GF-D8 (cell line): ENCODE measurements around the gene NR2F2.

Experiments
- DNase-seq: peaks from one replicate; lab custom pipeline; 2025; lab: John Stamatoyannopoulos, UW

Gene NR2F2

DNA sequence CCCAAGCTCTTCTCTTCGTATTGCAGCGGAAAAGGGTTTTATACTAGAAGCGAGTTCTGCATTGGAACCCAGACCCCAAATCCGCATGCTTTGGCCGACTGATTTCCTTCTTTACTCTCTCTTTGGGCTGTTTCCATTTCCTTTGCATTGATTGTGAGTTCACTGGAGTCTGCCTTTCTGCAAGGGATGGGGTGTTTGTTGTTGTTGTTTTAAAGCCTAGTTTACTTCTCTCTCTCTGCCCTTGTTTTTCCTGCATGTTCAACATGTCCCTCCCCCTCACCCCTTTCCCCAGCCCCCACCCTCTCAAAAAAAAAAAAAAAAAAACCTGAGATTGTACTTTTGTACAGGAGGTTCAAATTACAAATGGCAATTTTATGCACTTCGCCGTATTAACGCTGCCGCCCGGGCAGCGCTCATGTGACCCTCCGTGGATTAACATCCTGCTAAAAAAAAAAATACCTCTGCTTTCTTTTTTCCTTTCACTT, 2.2 kb downstream of the NR2F2 start:
- no peak for DNase-seq

DNA sequence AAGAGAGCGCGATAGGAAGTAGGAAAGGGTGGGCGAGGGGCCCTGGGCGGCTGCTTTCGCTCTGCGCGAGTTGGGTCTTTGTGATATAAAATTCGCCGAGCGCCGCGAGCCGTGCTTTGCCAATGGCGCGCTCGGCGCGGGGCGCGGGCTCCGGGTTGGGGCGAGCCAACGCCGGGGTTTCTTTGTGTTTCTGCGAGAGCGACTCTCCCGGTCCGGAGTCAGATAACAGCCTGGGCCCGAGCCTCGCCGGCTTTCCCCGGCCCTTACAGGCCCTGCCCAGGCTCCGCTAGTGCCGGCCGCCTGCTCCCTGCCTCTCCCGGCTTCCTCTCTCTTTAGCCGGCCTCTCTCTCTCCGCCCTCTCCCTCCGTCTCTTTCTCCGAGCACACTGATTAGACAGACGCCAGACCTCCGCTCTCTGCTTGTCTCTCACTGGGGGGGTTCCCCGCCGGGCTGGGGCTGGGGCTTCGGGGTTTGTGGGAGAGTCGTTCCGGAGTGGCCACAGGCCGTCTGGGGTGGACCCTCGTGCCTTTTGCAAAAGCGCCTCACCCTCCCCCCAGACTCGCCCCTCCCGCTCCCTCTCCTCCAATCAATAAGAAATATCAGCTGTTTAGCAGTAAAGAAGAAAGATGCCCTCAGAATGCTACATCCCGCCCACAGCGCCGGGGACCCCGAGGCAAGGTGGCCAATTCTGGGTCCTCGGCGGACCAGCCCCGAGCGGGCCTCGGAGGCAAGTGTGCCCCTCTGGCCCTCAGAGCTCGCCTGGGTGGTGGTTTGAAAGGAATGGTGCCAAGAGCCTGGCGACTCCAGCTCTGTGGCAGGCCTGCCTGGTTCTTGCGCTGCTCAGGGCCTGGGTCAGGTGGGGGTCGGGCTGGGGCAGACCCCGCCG, 2.9 kb downstream of the NR2F2 start:
- DNase-seq: no peak

- DNase-seq: no peak
Observed at GRCh38 chr15:96334017-96334704, 3.7 kb downstream of the NR2F2 start.

- DNase-seq: no peak
Observed at GRCh38 chr15:96334705-96335410, 4.4 kb downstream of the NR2F2 start.

GRCh38 chr15:96335411-96336024, 5.0 kb downstream of the NR2F2 start:
- no peak for DNase-seq

- no peak for DNase-seq
Observed at GRCh38 chr15:96336108-96336595, 5.7 kb downstream of the NR2F2 start.

- no peak for DNase-seq
Observed at GRCh38 chr15:96336596-96337364, 6.3 kb downstream of the NR2F2 start.

DNA sequence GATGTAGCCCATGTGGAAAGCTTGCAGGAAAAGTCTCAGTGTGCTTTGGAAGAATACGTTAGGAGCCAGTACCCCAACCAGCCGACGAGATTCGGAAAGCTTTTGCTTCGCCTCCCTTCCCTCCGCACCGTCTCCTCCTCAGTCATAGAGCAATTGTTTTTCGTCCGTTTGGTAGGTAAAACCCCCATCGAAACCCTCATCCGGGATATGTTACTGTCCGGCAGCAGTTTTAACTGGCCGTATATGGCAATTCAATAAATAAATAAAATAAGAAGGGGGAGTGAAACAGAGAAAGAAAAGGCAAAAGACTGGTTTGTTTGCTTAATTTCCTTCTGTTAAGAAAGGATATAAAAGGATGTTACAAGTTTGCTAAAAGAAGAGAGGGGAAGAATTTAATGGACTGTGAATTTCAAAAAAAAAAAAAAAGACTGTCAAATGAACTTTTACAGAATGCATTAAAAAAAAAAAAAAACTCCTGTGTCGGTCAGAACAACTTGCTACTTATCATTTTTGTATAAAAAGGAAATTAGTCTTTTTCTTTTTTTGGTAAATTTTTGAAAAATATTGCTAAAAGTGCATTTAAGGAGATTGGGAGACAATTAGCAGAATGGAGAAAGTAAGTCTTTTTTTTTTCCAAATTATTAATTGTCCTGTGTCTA, 7.0 kb downstream of the NR2F2 start:
- no peak for DNase-seq

GRCh38 chr15:96338074-96338765, 7.7 kb downstream of the NR2F2 start:
- no peak for DNase-seq

GRCh38 chr15:96338766-96339618, 8.5 kb downstream of the NR2F2 start:
- no peak for DNase-seq

DNA sequence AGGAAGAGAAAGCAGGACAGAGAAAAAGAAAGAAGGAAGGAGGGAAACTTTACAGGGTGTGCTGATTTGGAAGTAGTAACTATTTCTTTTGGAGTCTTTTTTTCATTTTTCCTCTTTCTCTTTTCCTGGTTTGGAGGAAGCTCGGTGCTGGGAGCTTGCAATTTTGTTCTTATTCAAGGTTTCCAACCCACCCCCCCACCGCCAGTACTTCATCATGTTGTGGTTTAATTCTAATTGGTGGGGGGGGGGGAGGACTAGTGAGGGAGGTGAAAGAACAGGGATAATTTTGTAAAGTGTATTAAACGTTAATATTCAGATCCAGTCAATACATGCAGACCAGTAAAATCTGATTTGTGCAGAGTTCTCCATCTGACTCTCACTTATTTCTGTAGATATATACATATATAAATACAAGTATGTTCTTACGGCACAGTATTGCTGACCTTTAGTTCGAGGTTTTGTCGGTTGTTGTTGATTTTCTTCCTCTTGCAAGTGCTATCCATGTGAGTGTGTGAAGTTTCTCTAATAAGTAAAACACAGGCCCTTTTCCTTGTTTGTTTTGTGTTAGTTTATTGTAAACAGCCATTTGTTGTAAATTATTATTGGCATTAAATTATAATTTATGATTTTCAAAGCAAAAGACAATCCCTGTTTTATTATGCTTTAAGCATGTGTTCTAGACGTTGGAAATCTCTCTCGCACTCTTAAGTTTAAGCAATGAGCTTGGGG, 9.3 kb downstream of the NR2F2 start:
- DNase-seq: no peak

GRCh38 chr15:96340348-96340597, 9.8 kb downstream of the NR2F2 start:
- DNase-seq: no peak

DNA sequence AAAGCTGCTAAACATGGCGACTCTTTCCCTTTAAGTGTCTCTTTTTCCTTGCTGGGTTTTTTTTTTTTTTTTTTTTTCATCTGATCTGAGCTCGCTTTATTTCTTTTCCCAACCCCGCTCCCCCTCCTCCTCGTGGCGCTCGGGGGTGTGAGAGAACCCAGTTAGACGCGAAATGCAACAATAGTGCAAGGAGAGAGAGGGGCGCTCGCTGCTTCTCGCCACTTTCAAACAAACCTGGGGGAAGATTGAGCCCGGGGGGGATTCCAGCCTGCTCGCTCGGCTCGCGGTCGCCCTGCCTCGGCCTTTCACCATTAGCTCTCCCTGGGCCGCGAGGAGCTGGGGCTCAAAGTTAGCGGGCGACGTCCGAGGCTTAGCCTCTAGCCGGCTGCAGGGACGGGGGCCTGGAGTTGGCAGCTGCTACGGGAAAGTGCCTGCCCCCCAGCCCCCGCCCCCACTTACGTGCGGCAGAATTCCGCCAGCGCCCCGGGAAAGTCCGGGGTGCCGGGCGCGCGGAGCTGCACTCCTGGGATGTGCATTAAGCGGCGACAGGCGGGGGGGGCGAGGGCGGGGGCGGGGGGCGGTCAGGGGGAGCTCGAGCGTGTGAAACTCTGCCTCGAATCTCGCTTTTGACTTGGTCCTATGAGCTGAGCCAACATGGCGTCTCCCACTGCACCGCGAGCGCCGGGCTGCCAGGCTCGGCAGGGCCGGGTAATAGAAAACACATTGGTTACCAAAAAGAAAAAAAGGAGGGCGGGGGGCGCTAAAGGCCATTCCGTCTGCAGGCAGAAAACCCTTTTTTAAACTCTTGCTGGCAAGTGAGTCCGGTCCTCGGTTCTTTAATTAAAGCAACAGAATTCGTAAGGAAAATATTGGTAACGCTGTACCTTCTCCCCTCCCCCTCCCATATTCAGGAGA, 10.4 kb downstream of the NR2F2 start:
- no peak for DNase-seq

DNA sequence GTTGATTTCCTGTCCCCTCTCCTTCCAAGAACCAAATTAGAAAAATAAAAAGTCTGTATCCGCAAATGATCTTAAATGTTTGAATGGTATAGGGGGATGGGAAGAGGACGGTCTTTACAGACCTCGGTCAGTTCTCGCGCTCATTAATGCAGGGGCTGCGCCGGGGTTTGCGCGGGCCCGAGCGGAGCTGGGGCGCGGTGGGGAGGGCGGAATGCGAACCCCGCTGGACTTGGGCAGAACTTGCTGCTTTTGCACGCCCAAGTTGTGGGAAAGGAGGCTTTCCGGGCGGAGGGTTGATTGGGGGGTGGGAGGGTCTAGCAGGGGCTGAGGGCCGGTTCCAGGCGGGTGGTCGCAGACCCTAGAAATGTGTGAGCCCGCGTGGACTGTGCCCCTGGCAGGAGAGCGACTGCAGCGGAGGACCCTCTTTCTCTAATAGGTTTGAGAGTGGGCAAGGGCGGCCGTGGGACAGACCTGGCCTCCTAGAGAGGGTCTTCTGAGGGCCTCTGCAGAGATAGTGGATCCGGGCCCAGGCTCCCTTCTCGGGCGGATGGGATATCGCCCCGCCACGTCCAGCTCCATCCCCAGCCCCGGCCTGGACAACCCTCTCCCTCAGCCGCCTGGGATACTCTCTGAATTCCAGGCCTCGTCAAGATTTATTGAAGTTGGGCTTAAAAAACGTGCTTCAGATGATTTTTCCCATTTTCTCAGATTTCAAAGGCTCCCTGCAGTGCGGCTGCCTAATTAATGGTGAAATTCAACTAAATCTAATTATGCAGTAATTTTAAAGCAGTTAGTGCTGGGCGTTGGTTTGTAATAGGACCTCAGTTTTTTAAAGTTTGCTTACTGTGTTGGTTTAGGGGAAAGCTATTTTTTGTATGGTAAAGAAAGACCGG, 11.3 kb downstream of the NR2F2 start:
- no peak for DNase-seq

DNA sequence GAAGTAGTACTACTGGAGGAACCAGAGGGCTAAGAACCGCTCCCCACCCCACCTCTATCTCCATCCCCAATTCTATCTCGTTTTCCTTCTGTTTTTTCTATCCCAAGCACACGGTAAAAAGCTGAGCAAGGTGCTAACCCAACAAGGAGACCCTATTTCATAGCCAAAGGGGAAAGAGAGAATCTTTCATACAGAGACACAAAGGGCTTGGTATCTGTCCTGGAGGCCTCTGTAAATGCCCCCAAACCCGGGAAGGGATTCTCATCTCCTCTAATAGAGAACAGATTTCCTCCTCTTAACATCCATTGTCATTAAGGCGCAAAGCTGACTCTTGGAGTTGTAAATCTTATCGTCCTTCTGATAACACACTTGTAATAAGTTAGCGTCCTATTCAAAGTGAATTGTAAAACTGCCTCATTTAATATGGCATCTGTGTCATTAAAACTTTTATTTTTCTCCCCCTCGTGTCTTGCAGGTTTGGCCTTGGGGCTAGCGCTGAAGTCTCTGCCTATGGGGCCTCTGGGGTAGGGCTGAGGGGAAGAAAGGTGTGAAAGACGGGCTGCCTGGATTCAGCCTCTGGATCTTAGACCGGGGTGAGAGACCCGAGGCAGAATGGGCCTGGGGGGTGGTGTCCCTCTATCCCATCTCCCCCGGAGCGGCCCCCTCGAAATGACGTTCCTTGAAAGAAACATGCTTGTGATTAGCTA, 12.1 kb downstream of the NR2F2 start:
- no peak for DNase-seq
